SK-N-SH treated with all-trans-retinoic acid at 6 μM for 48 hours (cell line): ENCODE data around the gene ARHGEF4.

Source experiments
- ATAC-seq: fragments of 200-7000 bp; cut with Tn5 transposase; 3 replicates; pipeline ENCODE4 v1.9.1; 2020; ENCODE audit warnings: mild to moderate bottlenecking, moderate library complexity
- ARNTL ChIP-seq: fragments of 450-650 bp; formaldehyde crosslinking; IDR thresholded peaks from 2 replicates; pipeline ENCODE4 v1.5.0; 2020; ENCODE audit warnings: low read depth, mild to moderate bottlenecking, moderate library complexity, borderline replicate concordance
- BACH2 ChIP-seq: fragments of 250-450 bp; sonication (Bioruptor Pico); IDR thresholded peaks from 2 replicates; pipeline ENCODE4 v1.9.0; 2021; ENCODE audit warnings: mild to moderate bottlenecking, borderline replicate concordance
- CREB5 ChIP-seq: fragments of 250-450 bp; sonication (Bioruptor Pico); IDR thresholded peaks from 2 replicates; pipeline ENCODE4 v1.5.1; 2020; ENCODE audit warnings: low read depth, mild to moderate bottlenecking, moderate library complexity
- CSDC2 ChIP-seq: fragments of 250-450 bp; sonication (Bioruptor Pico); IDR thresholded peaks from 2 replicates; pipeline ENCODE4 v1.5.0; 2020; ENCODE audit warnings: mild to moderate bottlenecking, moderate library complexity
- GLIS3 ChIP-seq: fragments of 250-450 bp; sonication (Bioruptor Pico); IDR thresholded peaks from 2 replicates; pipeline ENCODE4 v1.5.0; 2020; ENCODE audit warnings: mild to moderate bottlenecking, moderate library complexity
- ISL1 ChIP-seq: fragments of 250-450 bp; sonication (Bioruptor Pico); IDR thresholded peaks from 2 replicates; pipeline ENCODE4 v2.1.2; 2022; ENCODE audit warnings: mild to moderate bottlenecking, moderate library complexity
- OSR1 ChIP-seq: fragments of 250-450 bp; sonication (Bioruptor Pico); IDR thresholded peaks from 2 replicates; pipeline ENCODE4 v1.8.0; 2022; ENCODE audit warnings: moderate library complexity, mild to moderate bottlenecking, inconsistent platforms
- PPARA ChIP-seq: fragments of 250-450 bp; sonication (Bioruptor Pico); IDR thresholded peaks from 2 replicates; pipeline ENCODE4 v1.5.0; 2020; ENCODE audit warnings: mild to moderate bottlenecking, borderline replicate concordance
- RARB ChIP-seq: fragments of 250-450 bp; sonication (Bioruptor Pico); IDR thresholded peaks from 2 replicates; pipeline ENCODE4 v1.8.0; 2021; ENCODE audit warnings: mild to moderate bottlenecking, moderate library complexity
- SNAI2 ChIP-seq: fragments of 250-450 bp; sonication (Bioruptor Pico); IDR thresholded peaks from 2 replicates; pipeline ENCODE4 v1.5.0; 2020; ENCODE audit warnings: mild to moderate bottlenecking, moderate library complexity
- TCF4 ChIP-seq: fragments of 250-450 bp; sonication (Bioruptor Pico); IDR thresholded peaks from 2 replicates; pipeline ENCODE4 v1.8.0; 2021; ENCODE audit warnings: mild to moderate bottlenecking, moderate library complexity, borderline replicate concordance
- ZFP30 ChIP-seq: fragments of 450-650 bp; formaldehyde crosslinking; IDR thresholded peaks from 2 replicates; pipeline ENCODE4 v1.5.0; 2022; ENCODE audit warnings: mild to moderate bottlenecking, moderate library complexity
- ZNF565 ChIP-seq: fragments of 450-650 bp; formaldehyde crosslinking; conservative IDR thresholded peaks from 2 replicates; pipeline ENCODE4 v1.5.0; 2020; ENCODE audit warnings: low read depth, mild to moderate bottlenecking, moderate library complexity
- ZNF70 ChIP-seq: fragments of 450-650 bp; formaldehyde crosslinking; IDR thresholded peaks from 2 replicates; pipeline ENCODE4 v1.5.0; 2020; ENCODE audit warnings: mild to moderate bottlenecking, moderate library complexity
- ZNF8 ChIP-seq: fragments of 450-650 bp; formaldehyde crosslinking; IDR thresholded peaks from 2 replicates; pipeline ENCODE4 v1.5.0; 2020; ENCODE audit warnings: mild to moderate bottlenecking, moderate library complexity
- TF ChIP-seq, protein P1 (sequence below): fragments of 250-450 bp; sonication (Bioruptor Pico); IDR thresholded peaks from 2 replicates; pipeline ENCODE4 v1.8.0; 2021; ENCODE audit warnings: low read depth, mild to moderate bottlenecking, moderate library complexity, borderline replicate concordance
- TF ChIP-seq, protein P2 (sequence below): fragments of 250-450 bp; sonication (Bioruptor Pico); IDR thresholded peaks from 2 replicates; pipeline ENCODE4 v1.5.1; 2021; ENCODE audit warnings: mild to moderate bottlenecking, moderate library complexity
- TF ChIP-seq, protein P3 (sequence below): fragments of 250-450 bp; sonication (Bioruptor Pico); IDR thresholded peaks from 2 replicates; pipeline ENCODE4 v1.8.0; 2020; ENCODE audit warnings: mild to moderate bottlenecking, moderate library complexity, borderline replicate concordance
- TF ChIP-seq, protein P4 (sequence below): fragments of 250-450 bp; sonication (Bioruptor Pico); IDR thresholded peaks from 2 replicates; pipeline ENCODE4 v1.5.0; 2020; ENCODE audit warnings: mild to moderate bottlenecking, moderate library complexity

The ARHGEF4 gene

DNA sequence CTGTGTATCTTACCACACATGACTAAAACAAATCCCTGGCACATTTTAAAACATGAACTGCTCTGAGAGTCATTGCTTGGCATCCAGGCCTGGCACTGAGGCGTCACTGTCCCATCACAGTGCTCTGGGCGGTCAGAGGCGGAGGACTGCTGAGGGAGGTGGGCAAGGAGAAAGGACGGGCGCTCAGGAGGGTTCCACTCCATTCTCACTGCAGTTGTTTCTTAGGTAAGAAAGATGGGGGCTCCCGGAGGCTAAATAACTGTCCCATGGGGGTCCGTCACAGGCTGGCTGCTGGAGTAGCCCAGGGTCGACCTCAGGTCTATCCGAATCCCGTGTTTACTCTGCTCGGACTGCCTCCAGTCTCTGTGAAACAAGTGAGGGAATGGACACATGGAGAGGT lies 139.0 kb downstream of the ARHGEF4 start:
- no peak for ATAC-seq
- TF ChIP-seq CREB5 (CRISPR knock-in tag) (no peak), OSR1 (CRISPR knock-in tag) (no peak), GLIS3 (CRISPR knock-in tag) (no peak), BACH2 (CRISPR knock-in tag) (no peak), ZNF8 (CRISPR knock-in tag) (no peak), ARNTL (CRISPR knock-in tag) (no peak), ZNF70 (CRISPR knock-in tag) (no peak), ZNF565 (no peak), RARB (no peak), ISL1 (CRISPR knock-in tag) (no peak), TCF4 (no peak), PPARA (CRISPR knock-in tag) (no peak), CSDC2 (no peak), SNAI2 (CRISPR knock-in tag) (no peak)
- TF ChIP-seq, protein P1, sequence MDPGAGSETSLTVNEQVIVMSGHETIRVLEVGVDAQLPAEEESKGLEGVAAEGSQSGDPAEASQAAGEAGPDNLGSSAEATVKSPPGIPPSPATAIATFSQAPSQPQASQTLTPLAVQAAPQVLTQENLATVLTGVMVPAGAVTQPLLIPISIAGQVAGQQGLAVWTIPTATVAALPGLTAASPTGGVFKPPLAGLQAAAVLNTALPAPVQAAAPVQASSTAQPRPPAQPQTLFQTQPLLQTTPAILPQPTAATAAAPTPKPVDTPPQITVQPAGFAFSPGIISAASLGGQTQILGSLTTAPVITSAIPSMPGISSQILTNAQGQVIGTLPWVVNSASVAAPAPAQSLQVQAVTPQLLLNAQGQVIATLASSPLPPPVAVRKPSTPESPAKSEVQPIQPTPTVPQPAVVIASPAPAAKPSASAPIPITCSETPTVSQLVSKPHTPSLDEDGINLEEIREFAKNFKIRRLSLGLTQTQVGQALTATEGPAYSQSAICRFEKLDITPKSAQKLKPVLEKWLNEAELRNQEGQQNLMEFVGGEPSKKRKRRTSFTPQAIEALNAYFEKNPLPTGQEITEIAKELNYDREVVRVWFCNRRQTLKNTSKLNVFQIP = no peak
- TF ChIP-seq, protein P2, sequence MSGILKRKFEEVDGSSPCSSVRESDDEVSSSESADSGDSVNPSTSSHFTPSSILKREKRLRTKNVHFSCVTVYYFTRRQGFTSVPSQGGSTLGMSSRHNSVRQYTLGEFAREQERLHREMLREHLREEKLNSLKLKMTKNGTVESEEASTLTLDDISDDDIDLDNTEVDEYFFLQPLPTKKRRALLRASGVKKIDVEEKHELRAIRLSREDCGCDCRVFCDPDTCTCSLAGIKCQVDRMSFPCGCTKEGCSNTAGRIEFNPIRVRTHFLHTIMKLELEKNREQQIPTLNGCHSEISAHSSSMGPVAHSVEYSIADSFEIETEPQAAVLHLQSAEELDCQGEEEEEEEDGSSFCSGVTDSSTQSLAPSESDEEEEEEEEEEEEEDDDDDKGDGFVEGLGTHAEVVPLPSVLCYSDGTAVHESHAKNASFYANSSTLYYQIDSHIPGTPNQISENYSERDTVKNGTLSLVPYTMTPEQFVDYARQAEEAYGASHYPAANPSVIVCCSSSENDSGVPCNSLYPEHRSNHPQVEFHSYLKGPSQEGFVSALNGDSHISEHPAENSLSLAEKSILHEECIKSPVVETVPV (CRISPR knock-in tag) = no peak
- TF ChIP-seq, protein P3, sequence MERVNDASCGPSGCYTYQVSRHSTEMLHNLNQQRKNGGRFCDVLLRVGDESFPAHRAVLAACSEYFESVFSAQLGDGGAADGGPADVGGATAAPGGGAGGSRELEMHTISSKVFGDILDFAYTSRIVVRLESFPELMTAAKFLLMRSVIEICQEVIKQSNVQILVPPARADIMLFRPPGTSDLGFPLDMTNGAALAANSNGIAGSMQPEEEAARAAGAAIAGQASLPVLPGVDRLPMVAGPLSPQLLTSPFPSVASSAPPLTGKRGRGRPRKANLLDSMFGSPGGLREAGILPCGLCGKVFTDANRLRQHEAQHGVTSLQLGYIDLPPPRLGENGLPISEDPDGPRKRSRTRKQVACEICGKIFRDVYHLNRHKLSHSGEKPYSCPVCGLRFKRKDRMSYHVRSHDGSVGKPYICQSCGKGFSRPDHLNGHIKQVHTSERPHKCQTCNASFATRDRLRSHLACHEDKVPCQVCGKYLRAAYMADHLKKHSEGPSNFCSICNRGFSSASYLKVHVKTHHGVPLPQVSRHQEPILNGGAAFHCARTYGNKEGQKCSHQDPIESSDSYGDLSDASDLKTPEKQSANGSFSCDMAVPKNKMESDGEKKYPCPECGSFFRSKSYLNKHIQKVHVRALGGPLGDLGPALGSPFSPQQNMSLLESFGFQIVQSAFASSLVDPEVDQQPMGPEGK = no peak
- TF ChIP-seq, protein P4, sequence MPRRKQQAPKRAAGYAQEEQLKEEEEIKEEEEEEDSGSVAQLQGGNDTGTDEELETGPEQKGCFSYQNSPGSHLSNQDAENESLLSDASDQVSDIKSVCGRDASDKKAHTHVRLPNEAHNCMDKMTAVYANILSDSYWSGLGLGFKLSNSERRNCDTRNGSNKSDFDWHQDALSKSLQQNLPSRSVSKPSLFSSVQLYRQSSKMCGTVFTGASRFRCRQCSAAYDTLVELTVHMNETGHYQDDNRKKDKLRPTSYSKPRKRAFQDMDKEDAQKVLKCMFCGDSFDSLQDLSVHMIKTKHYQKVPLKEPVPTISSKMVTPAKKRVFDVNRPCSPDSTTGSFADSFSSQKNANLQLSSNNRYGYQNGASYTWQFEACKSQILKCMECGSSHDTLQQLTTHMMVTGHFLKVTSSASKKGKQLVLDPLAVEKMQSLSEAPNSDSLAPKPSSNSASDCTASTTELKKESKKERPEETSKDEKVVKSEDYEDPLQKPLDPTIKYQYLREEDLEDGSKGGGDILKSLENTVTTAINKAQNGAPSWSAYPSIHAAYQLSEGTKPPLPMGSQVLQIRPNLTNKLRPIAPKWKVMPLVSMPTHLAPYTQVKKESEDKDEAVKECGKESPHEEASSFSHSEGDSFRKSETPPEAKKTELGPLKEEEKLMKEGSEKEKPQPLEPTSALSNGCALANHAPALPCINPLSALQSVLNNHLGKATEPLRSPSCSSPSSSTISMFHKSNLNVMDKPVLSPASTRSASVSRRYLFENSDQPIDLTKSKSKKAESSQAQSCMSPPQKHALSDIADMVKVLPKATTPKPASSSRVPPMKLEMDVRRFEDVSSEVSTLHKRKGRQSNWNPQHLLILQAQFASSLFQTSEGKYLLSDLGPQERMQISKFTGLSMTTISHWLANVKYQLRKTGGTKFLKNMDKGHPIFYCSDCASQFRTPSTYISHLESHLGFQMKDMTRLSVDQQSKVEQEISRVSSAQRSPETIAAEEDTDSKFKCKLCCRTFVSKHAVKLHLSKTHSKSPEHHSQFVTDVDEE (CRISPR knock-in tag) = no peak

DNA sequence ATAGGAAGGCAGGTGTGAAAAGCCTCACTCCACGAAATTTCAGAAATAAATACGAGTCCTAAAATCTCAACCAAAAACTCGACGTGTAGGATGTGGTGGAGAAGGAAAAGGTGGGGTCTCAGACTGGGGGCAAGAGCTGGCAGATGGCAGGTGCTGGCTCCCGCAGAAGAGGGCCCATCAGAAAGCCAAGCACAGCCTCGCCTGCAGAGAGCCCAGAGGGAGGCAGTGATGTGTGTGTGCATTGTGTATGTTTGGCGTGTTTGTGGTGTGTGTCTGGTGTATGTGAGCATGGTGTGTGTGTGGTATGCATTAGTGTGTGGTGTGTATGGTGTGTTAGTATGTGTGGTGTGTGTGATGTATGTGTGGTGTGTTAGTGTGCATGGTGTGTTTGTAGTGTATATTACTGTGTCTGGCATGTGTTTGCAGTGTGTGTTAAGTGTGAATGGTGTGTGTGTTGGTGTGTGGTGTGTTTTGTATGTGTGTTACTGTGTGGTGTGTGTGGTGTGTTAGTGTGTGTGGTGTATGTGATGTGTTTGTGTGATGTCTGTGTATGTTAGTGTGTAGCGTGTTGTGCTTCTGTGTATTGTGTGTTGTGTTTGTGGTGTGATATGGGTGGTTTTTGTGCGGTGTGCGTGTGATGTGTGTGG lies 140.0 kb downstream of the ARHGEF4 start:
- ATAC-seq = no peak
- TF ChIP-seq, protein P4 (CRISPR knock-in tag) = no peak
- TF ChIP-seq ZFP30 (CRISPR knock-in tag) (no peak), ARNTL (CRISPR knock-in tag) (no peak)
- TF ChIP-seq, protein P1 = no peak
